NCI-H128 (cell line): Measurements from ENCODE around the gene CCNL2.
"Not testable (repeated sequence)": the region's sequence is repeated elsewhere in the genome, so short reads cannot be mapped to it uniquely, and the experiment has no call there.

Experiments used
- DNase-seq: peaks from one replicate; lab custom pipeline; 2025; ENCODE audit not compliant: unreplicated experiment; lab: John Stamatoyannopoulos, UW

CCNL2 gene

DNA sequence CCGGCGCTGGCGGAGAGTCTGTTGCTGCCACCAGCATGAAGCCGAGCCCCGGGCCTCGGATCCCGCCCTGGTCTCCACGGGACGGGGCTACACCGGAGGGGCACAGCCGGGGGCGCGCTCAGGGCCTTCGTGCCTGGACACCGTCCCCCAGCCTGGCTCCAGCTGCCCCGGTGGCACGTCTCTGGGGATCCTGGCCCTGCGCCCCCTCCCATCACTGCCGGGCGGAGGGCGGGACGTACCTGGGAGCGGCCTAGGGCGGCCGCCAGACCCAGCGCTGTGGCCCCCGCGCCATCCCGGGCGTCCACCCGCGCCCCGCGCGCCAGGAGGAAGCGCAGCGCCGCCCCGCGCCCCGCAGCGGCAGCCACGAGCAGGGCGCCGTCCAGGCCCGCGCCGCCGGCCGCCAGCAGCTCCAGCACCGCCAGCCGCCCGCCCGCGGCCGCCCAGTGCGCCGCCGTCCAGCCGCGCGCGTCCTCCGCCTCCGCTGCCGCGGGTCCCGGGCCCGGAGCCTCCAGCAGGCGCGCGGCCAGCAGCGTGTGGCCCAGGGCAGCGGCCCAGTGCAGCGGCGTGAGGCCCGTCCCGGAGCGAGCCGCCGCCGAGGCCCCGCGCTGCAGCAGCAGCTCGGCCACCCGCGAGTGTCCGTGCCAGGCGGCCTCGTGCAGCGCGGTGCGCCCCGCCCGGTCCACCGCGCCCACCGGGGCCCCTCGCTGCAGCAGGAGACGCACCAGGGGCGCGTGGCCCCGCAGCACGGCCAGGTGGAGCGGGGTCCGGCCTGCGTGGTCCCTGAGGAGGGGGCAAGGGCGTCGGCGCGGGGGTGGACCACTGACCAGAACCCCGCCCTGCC, 20.9 kb upstream of the CCNL2 start:
- DNase-seq = no peak

DNA sequence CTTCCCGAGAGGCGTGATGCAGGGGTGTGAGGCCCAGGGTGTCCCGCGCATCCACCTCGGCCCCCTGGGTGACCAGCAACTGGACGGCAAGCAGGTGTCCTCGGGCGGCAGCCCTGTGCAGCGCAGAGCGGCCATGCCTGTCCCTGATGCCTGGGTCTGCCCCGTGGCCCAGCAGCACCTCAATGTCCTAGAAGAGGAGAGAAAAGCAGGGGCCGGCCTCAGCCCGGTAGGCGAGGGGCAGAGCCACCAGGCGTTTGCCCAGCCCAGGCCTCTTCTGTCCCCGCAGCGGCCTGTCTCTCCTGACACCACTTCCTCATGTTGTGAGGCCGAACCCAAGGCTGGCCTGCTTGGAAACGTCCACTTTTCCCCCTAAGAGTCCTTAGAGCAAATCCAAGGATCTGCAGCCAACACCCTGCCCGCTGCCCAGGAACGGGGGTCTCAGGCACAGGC, 20.3 kb upstream of the CCNL2 start:
- DNase-seq = no peak

DNA sequence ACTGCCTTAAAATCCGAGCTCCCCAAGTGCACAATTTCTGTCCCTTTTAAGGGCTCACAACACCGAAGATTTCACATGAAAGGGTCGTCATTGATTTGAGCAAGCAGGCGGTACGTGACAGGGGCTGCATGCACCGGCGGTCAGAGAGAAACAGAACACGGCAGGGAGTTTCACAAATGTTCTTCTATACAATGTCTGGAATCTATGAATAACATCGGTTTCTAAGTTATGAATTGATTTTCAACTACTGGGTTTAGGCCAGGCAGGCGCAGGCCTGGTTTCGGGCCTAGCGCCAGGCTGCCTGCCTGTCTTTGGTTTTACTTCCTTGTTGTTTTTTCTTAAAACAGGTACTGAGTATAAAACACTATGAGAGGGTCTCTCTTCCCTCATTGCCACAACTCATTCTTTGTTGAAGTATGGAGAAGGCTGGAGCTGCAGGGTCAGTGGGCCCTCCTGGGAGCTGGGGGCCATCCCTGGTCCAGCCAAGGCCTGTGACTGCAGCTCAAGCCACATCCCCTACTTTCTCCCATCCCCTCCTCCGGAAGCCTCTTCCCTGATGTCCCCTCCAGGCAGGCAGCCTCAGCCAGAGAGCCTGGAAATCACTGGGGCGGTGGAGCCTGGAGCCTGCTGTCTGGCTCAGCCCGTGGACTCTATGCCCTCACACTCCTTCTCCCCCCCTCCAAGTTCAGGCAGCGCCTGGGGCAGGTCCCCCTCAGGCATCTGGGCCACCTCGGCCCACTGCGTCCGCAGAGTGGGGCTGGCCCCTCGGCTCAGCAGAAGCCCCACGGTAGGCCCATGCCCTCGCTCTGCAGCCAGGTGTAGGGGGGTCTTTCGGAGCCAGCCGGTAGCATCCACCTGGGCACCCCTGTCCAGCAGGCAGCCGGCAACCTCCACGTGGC, 19.6 kb upstream of the CCNL2 start:
- DNase-seq = no peak

DNA sequence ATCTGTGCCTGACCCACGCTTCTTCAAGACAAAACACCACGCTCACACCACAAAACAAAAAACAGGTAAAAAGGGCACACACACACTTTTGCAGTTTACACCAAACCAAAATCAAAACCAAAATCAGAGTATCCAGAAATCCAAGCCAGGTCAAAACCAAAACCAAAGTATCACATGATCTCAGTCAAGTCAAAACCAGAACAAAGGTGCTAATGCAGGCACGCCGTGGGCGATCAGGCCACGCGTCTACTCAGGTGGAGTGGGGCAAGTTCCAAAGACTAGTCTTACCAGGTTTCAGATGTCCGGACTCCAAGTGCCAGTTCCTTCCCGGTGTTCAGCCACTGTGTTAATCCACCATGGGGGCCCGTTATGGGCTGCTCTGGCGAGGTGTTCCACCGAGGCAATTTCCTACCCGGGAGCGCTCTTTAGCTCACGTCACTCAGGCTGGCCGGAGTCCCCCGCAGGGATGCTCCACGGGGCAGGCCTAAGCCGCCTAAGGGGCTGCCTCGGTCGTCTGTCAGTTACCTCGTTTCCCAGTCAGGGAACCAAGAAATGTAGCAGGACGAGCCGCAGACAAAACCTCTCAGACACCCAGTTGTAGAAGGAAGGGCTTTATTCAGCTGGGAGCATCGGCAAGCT, 18.8 kb upstream of the CCNL2 start:
- DNase-seq = not testable (repeated sequence)

DNA sequence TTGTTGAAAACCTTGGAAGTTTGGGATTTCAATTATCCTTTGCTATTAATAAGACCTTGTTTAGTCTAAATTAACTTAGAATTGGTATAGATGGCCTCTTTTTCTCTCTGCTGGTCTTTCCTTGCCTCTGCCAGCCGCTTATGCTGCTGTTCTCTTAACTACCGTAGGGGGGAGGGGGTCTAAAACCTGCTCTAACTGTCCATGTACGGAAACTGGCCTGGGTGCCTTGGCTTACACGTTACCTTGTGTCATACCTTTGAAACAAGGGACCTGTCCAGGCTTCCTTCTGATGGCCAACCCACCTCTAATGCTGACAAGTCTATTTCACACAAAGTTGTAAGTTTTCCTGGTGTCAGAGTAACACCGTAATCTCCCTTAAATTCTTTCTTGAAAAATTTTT, 18.3 kb upstream of the CCNL2 start:
- not testable (repeated sequence) for DNase-seq

DNA sequence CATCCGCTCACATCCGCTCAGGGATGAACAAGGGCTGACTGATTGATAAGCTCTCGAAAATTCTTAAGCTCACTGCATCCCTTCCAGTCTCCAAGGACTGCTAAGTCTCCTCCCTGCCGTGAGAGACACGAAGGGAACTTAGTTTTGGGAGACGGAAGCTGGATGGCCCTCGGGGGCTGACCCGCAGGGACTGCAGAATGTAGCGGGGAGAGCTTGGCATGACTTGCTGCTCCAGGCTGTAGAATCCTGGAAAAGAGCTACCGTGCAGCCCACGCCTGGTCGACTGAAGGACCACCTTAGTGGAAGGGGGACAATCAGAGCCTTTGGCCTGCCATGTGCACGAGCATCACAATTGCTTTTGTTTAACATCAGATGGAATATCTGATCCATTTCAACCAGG, 16.6 kb upstream of the CCNL2 start:
- DNase-seq = no peak

DNA sequence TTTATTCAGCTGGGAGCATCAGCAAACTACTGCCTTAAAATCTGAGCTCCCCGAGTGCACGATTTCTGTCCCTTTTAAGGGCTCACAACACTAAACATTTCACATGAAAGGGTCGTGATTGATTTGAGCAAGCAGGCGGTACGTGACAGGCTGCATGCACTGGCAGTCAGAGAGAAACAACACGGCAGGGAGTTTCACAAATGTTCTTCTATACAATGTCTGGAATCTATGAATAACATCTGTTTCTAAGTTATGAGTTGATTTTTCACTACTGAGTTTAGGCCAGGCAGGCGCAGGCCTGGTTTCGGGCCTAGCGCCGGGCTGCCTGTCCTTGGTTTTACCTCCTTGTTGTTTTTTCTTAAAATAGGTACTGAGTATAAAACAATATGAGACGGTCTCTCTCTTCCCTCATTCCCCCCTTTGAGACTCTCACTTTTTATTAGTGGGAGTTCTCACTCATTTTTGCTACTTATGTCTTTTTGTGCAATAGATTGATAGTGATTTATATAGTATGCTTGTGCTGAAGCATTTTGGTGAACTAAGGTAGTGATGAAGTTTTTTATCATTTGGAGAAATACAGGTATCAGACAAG, 13.3 kb upstream of the CCNL2 start:
- DNase-seq = not testable (repeated sequence)

DNA sequence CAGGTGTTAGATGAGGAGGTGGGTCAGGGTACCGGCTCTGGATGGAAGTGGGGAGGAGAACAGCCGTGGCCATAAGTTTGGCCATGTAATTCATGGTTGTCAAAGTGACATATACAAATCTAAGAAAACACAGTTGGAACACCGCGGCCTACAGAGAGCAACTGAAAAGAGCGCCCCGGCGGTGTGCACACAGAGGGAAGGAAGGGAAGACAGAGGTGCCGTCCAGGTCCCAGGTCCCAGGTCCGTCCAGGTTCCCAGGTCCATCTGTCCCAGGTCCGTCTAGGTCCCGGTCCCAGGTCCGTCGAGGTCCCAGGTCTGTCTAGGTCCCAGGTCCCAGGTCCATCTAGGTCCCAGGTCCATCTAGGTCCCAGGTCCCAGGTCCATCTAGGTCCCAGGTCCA, 12.5 kb upstream of the CCNL2 start:
- DNase-seq = no peak

DNA sequence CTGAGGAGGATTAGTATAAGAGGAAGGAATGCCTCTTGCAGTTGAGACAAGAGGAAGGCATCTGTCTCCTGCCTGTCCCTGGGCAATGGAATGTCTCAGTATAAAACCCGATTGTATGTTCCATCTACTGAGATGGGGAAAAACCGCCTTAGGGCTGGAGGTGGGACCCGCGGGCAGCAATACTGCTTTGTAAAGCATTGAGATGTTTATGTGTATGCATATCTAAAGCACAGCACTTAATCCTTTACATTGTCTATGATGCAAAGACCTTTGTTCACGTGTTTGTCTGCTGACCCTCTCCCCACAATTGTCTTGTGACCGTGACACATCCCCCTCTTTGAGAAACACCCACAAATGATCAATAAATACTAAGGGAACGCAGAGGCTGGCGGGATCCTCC, 11.1 kb upstream of the CCNL2 start:
- not testable (repeated sequence) for DNase-seq

DNA sequence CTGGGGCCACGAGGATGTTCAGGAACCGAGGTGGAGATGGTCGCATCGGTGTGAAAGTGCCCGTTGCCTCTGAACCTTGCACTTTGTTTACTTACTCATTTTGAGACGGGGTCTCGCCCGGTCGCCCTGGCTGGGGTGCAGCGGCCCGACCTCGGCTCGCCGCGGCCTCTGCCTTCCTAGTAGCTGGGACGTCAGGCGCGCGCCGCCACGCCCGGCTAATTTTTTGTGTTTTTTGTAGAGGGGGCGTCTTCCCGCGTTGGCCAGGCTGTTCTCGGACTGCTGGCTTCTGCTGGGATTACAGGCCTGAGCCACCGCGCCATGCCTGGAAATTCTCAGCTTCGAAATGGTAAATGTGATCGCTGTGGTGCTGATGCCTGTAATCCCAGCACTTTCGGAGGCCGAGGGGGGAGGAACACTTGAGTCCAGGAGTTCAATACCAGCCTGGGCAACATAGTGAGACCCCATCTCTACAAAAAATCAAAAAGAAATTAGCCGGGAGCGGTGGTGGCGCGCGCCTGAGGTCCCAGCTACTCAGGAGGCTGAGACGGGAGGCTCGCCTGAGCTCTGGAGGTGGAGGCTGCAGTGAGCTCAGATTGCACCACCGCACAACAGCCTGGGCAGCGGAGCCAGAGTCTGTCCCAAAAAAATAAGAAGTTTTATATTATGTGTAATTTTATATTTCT, 8.6 kb upstream of the CCNL2 start:
- DNase-seq = no peak

DNA sequence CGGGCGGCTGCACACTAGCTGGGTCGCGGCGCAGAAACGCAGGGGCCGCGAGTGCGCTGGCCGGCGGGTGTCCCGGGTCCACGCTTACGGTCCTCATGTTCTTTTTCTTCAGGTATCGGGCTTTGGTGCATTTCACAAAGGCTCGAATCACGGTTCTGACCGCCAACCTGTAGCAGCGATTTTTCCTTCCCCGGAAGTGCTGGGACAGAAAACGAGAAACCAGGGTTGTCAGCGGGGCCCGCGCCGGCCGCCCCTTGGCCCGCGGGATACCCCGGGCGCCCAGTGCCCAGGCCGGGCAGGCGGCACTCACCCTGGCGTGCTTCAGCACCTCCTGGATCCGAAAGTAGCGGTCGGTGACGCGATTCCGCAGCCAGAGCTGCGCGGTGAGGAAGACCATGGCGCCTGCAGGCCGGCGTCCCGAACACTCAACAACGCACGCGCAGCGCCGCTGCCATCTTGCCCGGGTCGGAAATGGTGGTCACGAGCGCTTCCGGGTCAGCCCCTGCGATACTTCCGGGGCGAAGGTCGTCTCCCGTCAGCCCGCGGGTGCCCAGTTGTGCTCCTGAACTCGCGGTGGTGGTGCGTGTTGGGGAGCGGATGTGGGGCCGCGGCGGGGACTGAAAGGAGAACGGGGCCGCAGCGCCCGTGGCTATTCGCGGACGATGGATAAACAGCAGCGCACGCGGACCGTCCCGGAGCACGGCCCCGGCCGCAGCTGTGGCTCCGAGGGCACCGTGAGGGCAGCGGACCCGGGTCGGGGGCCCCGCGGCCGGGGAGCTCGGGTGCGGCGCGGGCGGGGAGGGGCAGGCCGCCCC, 7.9 kb upstream of the CCNL2 start, which contains the start of gene MRPL20:
MRPL20 (minus strand) TSS at position 473 of the 815 bp plus-strand sequence; CDS start at position 397, 76 bp downstream.
- peak; percentile 93 for DNase-seq

DNA sequence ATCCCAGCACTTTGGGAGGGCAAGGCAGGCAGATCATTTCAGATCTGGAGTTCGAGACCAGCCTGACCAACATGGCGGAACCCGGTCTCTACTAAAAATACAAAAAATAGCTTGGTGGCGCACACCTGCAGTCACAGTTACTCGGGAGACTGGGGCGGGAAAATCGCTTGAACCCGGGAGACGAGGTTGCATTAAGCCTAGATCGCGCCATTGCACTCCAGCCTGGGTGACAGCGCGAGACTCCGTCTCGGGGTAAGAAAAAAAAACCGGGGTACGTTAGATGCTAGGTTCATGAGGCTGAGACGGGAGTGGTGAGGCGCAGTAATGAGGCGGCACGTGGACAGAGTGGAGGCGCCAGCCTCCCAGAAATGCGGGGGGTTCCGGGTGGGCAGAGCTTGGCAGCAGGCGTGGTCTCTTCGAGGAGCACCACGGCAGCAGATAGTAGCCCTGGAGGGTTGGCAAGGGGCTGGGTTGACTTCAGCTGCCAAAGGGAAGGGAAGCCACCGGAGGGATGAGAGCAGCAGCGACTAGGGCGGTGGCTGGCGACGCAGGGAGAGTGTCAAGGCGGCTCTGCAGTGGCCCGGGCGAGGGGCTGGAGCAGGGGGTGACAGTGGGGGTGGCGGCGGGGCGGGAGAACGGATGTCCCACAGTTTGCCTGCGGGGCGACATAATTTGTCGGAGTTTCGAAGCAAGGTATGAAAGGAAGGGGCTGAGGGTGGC, 7.1 kb upstream of the CCNL2 start:
- no peak for DNase-seq

DNA sequence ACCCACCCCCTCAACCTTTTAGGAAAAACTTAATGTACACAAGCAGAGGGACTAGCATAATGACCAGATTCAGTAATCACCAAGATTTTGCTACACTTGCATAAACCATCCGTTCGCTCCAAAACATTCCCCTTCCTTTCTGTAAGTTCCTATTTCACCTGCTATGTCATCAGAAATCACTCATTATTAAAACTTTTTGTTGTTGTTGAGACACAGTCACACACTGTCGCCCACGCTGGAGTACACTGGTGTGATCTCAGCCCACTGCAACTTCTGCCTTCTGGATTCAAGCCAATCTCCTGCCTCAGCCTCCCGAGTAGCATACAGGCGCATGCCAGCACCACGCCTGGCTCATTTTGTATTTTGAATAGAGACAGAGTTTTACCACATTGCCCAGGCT, 4.5 kb upstream of the CCNL2 start:
- no peak for DNase-seq

DNA sequence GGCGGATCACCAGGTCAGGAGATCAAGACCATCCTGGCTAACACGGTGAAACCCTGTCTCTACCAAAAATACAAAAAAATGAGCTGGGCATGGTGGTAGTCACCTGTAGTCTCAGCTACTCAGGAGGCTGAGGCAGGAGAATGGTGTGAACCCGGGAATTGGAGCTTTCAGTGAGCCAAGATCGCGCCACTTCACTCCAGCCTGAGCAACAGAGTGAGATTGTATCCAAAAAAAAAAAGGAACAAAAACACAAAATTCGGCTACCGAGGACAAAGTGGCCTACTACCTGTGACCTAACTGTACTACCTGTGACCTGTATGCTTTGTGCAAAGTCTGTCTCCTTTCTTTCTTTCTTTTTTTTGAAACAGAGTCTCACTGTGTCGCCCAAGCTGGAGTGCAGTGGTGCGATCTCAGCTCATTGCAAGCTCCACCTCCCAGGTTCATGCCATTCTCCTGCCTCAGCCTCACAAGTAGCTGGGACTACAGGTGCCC, 3.8 kb upstream of the CCNL2 start:
- DNase-seq = not testable (repeated sequence)

DNA sequence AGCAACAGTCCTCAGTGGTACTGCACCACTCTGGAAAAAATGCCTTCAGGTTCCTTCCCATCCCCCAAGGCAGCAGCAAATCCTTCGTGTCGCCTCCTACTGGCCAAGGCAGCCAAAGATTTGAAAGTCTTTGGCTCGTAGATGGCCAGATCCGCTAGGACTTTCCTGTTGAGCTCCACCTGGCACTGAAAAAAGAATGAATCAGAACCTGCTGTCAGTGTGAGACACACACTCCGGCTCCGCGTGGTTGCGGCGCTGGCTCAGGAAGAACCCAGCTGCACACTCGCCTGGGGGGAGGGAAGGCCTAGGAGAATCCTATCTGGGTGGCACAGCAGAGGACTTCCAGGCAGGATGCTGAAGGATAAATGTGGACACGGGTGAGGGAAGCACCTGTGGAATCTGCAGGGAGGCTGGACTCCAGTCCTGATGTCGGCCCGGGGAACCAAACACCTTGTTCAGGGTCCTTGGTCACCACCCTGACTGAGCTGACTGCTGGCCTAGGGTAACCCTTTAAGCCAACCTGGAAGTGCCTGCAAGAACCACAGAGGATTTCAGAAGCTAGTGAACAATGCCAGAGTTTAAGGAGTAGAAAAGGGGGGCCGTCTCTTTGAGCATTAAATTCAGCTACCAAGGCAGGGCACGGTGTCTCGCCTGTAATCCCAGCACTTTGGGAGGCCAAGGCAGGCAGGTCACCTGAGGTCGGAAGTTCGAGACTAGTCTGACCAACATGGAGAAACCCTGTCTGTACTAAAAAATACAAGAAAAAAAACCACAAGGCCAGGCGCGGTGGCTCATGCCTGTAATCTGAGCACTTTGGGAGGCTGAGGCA, 3.2 kb upstream of the CCNL2 start:
- DNase-seq = no peak

DNA sequence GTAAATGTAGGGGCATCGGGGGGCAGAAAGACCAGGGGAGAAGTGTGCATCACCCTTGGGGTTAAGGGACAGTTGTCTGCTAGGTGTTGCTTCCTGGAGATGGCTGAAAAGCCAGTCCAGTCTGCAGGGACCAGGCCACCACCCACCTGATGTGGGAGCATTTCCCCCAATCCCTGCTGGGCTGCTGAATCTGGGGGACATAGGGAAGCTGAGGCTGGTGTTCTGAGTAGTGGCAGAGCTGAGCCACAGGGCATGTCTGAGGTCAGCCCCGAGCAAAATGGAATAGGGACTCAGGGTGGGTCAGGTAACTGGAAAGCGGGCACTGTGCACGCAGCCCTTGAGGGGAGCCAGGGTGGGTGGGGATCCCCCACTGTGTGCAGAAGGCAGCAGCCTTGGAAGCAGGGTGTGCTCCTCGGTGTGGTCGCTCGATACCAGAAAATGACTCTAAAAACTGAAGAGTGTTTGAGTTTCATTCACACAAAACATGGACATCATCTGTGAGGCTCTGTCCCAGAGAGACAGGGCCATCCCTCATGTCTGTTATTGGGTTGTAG, 2.4 kb upstream of the CCNL2 start:
- DNase-seq = no peak

DNA sequence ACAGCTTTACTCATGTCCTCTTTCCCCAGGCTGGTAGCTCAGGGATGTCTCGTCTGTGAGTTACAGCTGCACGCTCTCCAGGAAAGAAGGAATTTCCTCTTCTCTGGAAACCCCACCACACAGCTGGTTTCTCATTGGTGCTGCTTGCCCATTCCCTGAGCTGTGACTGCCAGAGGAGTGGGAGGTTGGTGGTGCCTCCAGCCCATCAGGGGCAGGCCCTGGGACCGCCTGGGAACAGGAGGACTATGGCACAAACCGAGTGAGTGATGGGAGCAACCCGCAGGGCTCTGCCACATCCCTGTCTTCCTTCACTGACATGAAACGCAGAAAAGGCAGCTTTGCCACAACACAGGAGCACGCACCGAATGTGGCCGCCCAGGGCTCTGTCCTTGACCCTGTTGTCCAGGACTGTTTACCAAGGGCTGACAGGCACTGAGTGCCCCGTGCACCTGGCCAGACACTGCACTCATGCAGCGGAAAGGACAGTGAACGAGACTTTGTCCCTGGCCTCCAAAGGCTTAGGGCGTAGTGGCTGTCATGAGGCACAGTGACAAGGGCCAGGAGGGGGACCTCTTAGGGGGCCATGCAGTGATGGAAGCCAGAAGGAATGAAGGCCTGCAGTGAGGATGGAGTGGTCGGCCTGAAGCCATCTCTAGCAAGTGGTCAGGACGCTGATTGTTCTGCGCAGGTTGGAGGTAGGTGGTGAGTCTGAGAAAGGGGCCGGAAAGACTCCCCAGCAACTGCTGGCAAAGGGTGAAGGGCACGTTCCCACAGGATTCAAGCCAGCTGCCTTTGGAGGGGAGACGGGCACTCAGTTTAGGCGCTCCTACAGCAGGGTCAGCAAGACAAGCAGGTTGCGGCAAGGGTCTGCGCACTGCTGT, 1.7 kb upstream of the CCNL2 start:
- no peak for DNase-seq
